GM23248 (cell line): Measurements from ENCODE around the gene KRCC1. TPM values are rescaled to one million over a fixed set of nuclear protein-coding genes. Genes with fewer than 3 reads are reported as not detected.

Experiments
- DNase-seq: peaks from one replicate; pipeline ENCODE4 v3.0.0-alpha.2; 2015
- H2AFZ ChIP-seq: fragments of 200-600 bp; sonication (generic); 2 replicates; pipeline ENCODE4 v1.6.1; 2016; ENCODE audit warnings: antibody characterized with exemption
- H3F3A ChIP-seq: fragments of 200-600 bp; sonication (generic); 2 replicates; pipeline ENCODE4 v1.6.1; 2016; ENCODE audit warnings: mild to moderate bottlenecking, antibody characterized with exemption, mixed run types; ENCODE audit not compliant: insufficient read depth
- H3K27ac ChIP-seq: fragments of 200-600 bp; sonication (generic); 2 replicates; pipeline ENCODE4 v1.5.1; 2016; ENCODE audit warnings: mild to moderate bottlenecking
- H3K27me3 ChIP-seq: fragments of 200-600 bp; sonication (generic); replicated peaks from 2 replicates; pipeline ENCODE4 v1.6.1; 2016; ENCODE audit warnings: mild to moderate bottlenecking; ENCODE audit not compliant: insufficient read depth
- H3K36me3 ChIP-seq: fragments of 200-600 bp; sonication (generic); 2 replicates; pipeline ENCODE4 v1.6.1; 2016; ENCODE audit warnings: low read depth, mild to moderate bottlenecking
- H3K4me1 ChIP-seq: fragments of 200-600 bp; sonication (generic); 2 replicates; pipeline ENCODE4 v1.6.1; 2016; ENCODE audit warnings: mild to moderate bottlenecking; ENCODE audit not compliant: insufficient read depth
- H3K4me2 ChIP-seq: fragments of 200-600 bp; sonication (generic); one replicate; pipeline ENCODE4 v1.6.1; 2016; ENCODE audit warnings: mild to moderate bottlenecking; ENCODE audit not compliant: unreplicated experiment
- H3K4me3 ChIP-seq: fragments of 200-600 bp; sonication (generic); 2 replicates; pipeline ENCODE4 v1.5.1; 2016; ENCODE audit warnings: mild to moderate bottlenecking
- H3K79me2 ChIP-seq: fragments of 200-600 bp; sonication (generic); 2 replicates; pipeline ENCODE4 v1.6.1; 2016; ENCODE audit warnings: mild to moderate bottlenecking; ENCODE audit not compliant: insufficient read depth
- H3K9ac ChIP-seq: fragments of 200-600 bp; sonication (generic); 2 replicates; pipeline ENCODE4 v1.6.1; 2016; ENCODE audit warnings: mild to moderate bottlenecking
- H3K9me2 ChIP-seq: fragments of 200-600 bp; sonication (generic); 2 replicates; pipeline ENCODE4 v1.6.1; 2016; ENCODE audit warnings: mixed run types, mild to moderate bottlenecking, moderate library complexity; ENCODE audit not compliant: insufficient read depth
- H3K9me3 ChIP-seq: fragments of 200-600 bp; sonication (generic); one replicate; pipeline ENCODE4 v1.6.1; 2017; ENCODE audit warnings: low read depth
- H4K20me1 ChIP-seq: fragments of 200-600 bp; sonication (generic); 2 replicates; pipeline ENCODE4 v1.6.0; 2016; ENCODE audit not compliant: insufficient read depth
- EZH2 ChIP-seq: fragments of 200-600 bp; sonication (generic); IDR thresholded peaks from 2 replicates; pipeline ENCODE4 v1.6.1; 2018; ENCODE audit warnings: antibody characterized with exemption, mild to moderate bottlenecking; ENCODE audit not compliant: insufficient read depth, poor library complexity, severe bottlenecking
- EZH2phosphoT487 ChIP-seq: fragments of 200-600 bp; sonication (generic); IDR thresholded peaks from 2 replicates; pipeline ENCODE4 v1.6.1; 2018; ENCODE audit warnings: antibody characterized with exemption, moderate library complexity, mild to moderate bottlenecking, low read depth; ENCODE audit not compliant: insufficient read depth
- WGBS, 2 experiments: methylation state at CpG; one replicate each; pipeline ENCODE4 v1.1.6; 2015 to 2017; ENCODE audit warnings: low lambda C conversion rate in 2 of 2, low coverage in 1 of 2; ENCODE audit errors: missing lambda C conversion rate in 2 of 2; 5-methylcytosine and 5-hydroxymethylcytosine counted together
- in situ Hi-C: fragments of 300-500 bp; cut with MboI; formaldehyde crosslinking; loops from 2 replicates; pipeline ENCODE4 v1.15.0; 2020
- polyA plus RNA-seq: library from polyadenylated mRNA; unstranded; fragments of >200 nt; fragmentation: Nextera tagmentation; extraction: Ambion mirVana; gene quantifications from 2 replicates; pipeline ENCODE4 v1.2.1, GENCODE V29; 2016
- total RNA-seq: library from RNA; depleted of rRNA; stranded (reverse); fragments of >200 nt; shearing (Covaris generic); gene quantifications from 2 replicates; pipeline ENCODE4 v1.2.3, GENCODE V29; 2014; rRNA removed

The KRCC1 gene
- total RNA-seq = 38.7 and 41.3 TPM in 2 replicates
- 33.1 and 35.4 TPM in 2 replicates for polyA plus RNA-seq

- Histone ChIP-seq H3K9me2 (no peaks in the 10 kb centered on the region), H3K4me3 (peak within 1 kb of the TSS; percentile 81), H3K9ac (peak within 1 kb of the TSS; percentile 88), H3K27me3 (no peaks in the 10 kb centered on the region), H3K36me3 (peaks cover 6% of the 10 kb centered on the region; the same call in 1 of the 2 replicates), H3F3A (peaks cover 20% of the 10 kb centered on the region), H2AFZ (peak within 1 kb of the TSS; percentile 89), H3K9me3 (no peaks in the 10 kb centered on the region), H3K4me2 (peak within 1 kb of the TSS; percentile 97), H4K20me1 (0 out of 2 replicates have a peak, but pooled peaks cover 13% of the 10 kb centered on the region), H3K79me2 (peaks cover 58% of the 10 kb centered on the region), H3K27ac (peak within 1 kb of the TSS; percentile 76), H3K4me1 (peaks cover 21% of the 10 kb centered on the region)
- 0 to 1% methylated on average over 62 to 74 of the region's 77 CpGs for WGBS, 2 experiments
- in situ Hi-C loops = no loop called here
- peak; percentile 97 for DNase-seq
- TF ChIP-seq EZH2phosphoT487 = no peak
- no peak for TF ChIP-seq EZH2
Observed at GRCh38 chr2:88055371-88056128, at the start of gene KRCC1. Gene KRCC1 (minus strand): TSS chr2:88055783. CDS start chr2:88028563, 27,220 bp downstream.

DNA sequence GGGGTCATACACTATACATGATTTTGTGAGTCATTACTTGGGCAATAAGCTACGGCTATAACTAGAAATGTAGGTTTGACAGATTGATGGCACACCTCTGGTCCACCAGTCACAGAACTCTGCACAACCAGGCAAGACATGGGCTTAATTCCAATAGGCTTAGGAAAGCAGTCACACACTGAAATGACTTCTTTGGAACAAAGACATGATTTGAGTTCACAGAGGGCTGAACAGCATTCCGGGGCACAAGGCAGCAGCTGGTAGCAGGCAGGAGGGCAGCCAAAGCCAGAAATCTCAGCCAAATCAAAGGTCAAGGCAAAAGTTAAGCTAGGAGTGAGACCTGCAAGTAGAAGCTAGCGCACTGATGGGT lies 44.9 kb upstream of the KRCC1 start:
- Histone ChIP-seq H3K79me2 (no peaks in the 10 kb centered on the region), H3K36me3 (no peaks in the 10 kb centered on the region), H3K9me2 (no peaks in the 10 kb centered on the region), H3F3A (no peaks in the 10 kb centered on the region), H2AFZ (no peak overlapping the region), H3K4me1 (no peaks in the 10 kb centered on the region), H3K27me3 (peaks cover 7% of the 10 kb centered on the region; the same call in 1 of the 2 replicates), H4K20me1 (no peaks in the 10 kb centered on the region), H3K4me2 (no peak overlapping the region), H3K9me3 (no peaks in the 10 kb centered on the region), H3K9ac (no peak overlapping the region), H3K4me3 (no peak overlapping the region), H3K27ac (no peak overlapping the region)
- peak; percentile 13 for DNase-seq
- in situ Hi-C loops = no loop called here
- TF ChIP-seq EZH2phosphoT487 (no peak), EZH2 (no peak)
- WGBS, 2 experiments = 37 to 39% methylated on average over 3 of the region's 3 CpGs

DNA sequence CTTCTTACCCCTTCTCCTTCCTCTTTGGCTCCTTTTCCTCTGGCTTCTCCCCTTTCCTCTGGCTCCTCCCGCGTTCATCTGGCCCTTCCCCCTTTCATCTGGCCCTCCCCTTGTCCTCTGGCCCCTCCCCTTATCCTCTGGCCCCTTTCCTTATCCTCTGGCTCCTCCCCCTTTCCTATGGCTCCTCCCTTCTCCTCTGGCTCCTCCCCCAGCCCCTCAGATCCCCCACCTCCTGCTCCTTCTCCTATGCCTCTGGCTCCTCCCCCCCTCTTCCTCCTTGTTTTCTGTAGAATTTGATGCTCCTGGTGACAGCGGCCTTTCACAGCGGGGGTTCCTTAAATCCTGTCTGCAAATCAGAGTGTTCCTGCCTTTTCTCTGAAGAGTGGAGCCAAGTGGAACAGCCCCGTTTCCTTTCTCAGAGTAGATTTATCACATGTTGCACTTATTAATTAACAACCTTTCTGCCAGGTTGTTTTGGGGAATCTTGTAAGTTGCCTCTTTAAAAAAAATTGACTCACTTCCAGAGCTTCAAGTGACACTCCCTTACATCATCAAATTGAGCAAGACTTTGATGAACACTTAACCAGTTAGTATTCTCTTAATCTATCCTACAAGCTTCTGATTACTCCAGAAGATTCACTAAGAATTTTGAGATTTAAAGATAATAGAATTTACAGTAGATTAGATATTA lies 44.4 kb upstream of the KRCC1 start:
- TF ChIP-seq EZH2 (no peak), EZH2phosphoT487 (no peak)
- Histone ChIP-seq H3K4me1 (no peaks in the 10 kb centered on the region), H3K9me3 (no peaks in the 10 kb centered on the region), H3K4me3 (no peak overlapping the region), H3K9ac (no peak overlapping the region), H3K27ac (no peak overlapping the region), H4K20me1 (no peaks in the 10 kb centered on the region), H3K4me2 (no peak overlapping the region), H3K9me2 (no peaks in the 10 kb centered on the region), H3K36me3 (no peaks in the 10 kb centered on the region), H2AFZ (no peak overlapping the region), H3K79me2 (no peaks in the 10 kb centered on the region), H3F3A (no peaks in the 10 kb centered on the region), H3K27me3 (peaks cover 8% of the 10 kb centered on the region; the same call in 1 of the 2 replicates)
- DNase-seq = peak; percentile 63
- in situ Hi-C loops = no loop called here
- 39 to 60% methylated on average over 3 to 5 of the region's 5 CpGs for WGBS, 2 experiments

DNA sequence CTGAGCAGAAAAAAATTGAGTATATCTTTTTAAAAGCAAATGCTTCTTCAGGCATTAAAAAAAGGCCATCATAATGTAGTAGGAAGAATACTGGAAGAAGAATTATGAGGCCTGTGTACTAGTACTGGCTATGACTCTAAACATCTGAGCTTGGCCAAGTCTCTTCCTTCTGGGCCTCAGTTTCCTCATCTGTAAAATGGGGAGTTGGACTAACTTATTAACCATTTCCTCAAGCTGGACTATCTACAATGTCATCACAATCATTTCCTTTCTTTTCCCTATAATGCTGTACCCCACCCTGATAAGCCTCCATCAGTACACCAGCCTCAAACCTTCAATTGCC lies 42.9 kb upstream of the KRCC1 start:
- Histone ChIP-seq H3K79me2 (no peaks in the 10 kb centered on the region), H3K4me1 (no peaks in the 10 kb centered on the region), H3K9me3 (no peaks in the 10 kb centered on the region), H3K27me3 (peaks cover 16% of the 10 kb centered on the region; the same call in 1 of the 2 replicates), H4K20me1 (no peaks in the 10 kb centered on the region), H3K9me2 (no peaks in the 10 kb centered on the region), H3F3A (no peaks in the 10 kb centered on the region), H3K9ac (no peak overlapping the region), H3K27ac (no peak overlapping the region), H3K36me3 (no peaks in the 10 kb centered on the region), H3K4me2 (no peak overlapping the region), H2AFZ (no peak overlapping the region), H3K4me3 (no peak overlapping the region)
- no peak for TF ChIP-seq EZH2phosphoT487
- no peak for TF ChIP-seq EZH2
- no peak for DNase-seq
- in situ Hi-C loops = no loop called here
